Stimulated activated naive CD4-positive, alpha-beta T cell (primary cell): ENCODE measurements around the gene NPAS4.
"Not testable (repeated sequence)": the region's sequence is repeated elsewhere in the genome, so short reads cannot be mapped to it uniquely, and the experiment has no call there.

Source experiments
- DNase-seq, 6 experiments: peaks; one replicate each; lab custom pipeline; 2025; lab: John Stamatoyannopoulos, UW

The NPAS4 gene

DNA sequence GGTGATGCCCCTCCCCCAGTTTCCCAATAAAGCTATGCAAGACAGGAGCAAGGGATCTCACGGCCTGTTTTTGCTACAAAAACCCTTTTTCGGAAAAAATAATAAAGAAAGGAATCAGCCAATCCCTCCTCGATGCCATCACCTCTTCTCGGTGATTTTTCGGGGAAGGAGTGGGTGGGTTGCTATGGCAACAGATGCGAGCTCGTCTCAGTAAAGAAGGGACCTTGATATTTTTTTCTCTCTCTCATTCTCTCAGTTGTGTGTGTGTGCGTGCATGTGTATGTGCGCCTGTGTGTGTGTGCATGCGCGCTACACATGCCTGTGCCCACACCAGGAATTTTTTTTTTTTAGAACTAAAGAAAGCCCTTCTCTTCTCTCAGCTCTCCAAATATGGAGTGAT, 3.8 kb upstream of the NPAS4 start:
- DNase-seq: no peak

DNA sequence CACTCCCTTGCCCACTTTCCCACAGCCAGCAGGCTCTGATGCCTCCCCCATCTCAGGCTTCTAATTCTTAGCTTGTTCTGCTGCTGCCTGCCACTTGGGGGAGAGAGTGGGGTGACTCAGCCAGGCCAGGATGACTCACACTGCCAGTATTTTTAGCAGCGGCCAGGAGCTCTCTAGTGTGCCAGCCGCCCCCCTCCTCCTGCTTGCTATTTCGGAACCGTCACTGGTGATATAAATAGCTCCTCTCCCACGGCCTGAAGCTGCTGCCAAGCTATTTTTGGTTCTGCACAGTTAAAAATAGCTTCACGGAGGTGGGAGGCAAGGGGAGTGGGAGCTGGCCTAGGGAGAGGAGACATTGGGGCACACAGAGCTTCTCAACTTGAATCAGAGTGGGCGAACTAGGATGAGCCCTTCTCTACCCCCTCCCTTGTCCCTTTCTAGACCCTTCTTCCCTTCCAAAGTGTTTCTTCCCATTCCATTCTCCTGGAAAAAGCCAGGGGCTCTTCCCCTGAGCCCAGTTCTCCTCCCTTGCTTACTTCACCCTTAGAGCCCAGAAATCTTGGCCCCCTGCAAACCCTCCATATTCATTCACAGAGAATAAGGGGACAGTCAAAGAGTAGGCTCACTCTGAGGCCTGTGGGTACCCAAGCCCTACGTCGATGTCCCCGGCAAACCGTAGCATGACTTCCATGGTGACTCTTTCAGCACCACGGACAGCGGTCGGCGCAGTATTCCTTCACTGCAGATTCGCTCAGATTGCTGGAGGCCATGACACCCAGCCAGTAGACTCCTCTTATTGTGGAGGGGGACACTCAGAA, 2.5 kb upstream of the NPAS4 start:
- peak in 5 of 6 experiments; percentile 27 to 43 (median 37) for DNase-seq

DNA sequence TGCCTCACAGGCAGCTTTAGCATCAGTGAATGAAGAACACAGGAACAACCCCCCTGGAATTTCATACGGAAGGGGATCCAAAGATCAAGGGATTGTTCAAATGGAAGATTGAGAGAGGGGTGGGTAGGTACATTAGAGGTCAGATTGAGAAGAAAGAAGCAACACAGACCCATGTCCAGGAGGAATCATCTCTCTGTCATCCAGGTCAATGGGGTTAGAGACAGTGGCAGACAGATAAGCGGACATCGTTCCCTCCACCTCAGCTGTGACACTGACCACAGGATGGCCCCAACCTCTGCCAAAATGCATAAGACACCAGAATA, 1.9 kb upstream of the NPAS4 start:
- no peak for DNase-seq

DNA sequence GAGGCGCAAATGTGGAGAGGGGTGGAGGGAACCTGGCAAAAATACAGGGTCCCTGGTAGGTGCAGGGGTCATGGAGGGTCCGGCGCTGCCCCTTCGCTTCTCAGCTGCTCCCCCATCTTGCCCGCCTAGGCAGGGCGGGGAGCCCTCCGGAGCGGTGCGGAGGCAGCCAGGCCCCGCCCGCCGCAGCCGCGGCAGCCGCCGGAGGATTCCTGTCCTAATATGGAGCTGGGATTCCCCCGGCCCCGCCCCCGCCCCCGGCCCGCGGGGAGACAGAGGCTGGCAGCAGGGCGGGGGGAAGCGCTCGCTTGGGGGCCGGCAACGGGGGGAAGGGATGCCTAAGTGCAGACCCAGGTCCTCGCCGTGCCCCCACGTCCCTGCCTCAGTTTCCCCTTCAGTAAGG, 1.0 kb upstream of the NPAS4 start:
- DNase-seq: no peak

DNA sequence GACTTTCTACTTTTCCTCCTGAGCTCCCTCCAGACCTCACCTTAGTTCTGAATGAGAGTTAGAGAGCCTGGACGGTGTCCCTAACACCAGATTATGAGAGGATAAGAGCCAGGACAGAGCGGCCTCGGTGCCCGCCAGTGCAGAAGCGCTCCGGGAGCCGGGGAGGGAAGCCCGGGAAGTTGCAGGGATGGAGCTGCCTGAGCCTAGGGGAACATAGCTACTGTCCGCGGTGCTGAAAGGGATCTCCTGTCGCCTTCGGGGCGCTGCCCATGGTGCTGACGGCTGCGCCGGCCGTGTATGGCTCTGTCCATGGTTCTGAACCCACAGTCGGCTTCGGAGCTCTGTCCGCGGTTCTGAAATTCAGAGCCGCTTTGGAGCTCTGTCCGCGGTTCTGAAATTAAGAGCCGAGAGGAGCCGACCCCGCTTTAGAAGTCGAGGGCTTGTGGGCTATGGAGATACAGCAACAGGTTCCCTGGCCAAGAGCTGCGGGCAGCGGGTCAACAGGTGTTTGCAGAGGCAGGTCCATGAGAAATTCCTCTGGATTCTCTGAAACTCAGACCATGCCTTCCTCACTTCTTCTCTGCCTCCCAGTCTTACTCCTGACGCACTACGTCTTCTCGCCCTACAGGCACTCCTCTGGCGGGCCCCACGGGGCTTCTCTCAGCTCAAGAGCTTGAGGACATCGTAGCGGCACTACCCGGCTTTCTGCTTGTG, 814 bp downstream of the NPAS4 start:
- peak; percentile 77 to 95 (median 89) for DNase-seq

DNA sequence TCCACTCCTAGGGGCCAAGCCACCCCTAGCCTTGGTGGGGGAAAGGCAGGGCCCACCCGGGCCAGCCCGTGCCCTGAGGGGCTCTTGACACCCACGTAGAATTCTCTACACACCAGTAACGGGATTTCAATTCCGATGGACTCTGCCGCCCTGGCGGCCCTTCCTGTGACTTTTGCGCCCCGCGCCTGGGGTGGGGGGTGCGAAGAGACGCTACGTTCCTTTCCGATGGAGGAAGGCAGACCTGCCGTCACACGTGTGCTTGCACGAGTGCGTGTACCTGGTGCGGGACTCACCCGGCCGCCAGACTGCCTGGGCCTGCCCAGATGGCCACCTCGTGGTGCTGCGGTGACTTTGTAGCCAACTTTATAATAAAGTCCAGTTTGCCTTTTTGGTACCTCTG, 5.5 kb downstream of the NPAS4 start:
- no peak for DNase-seq

DNA sequence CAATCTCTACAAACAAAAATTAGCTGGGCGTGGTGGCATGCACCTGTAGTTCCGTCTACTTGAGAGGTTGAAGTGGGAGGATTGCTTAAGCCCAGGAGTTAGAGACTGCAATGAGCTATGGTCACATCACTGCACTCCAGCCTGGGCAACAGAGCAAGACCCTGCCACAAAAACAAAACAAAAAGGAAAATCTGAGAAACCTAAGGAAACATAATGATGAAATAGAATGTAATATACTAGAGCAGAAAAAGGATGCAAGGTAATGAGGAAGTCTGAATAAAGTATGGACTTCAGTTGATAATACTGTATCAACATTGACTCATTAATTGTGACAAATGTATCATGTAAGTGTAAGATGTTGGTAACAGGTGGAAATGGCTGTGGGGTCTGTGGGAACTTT, 8.1 kb downstream of the NPAS4 start:
- no peak for DNase-seq

DNA sequence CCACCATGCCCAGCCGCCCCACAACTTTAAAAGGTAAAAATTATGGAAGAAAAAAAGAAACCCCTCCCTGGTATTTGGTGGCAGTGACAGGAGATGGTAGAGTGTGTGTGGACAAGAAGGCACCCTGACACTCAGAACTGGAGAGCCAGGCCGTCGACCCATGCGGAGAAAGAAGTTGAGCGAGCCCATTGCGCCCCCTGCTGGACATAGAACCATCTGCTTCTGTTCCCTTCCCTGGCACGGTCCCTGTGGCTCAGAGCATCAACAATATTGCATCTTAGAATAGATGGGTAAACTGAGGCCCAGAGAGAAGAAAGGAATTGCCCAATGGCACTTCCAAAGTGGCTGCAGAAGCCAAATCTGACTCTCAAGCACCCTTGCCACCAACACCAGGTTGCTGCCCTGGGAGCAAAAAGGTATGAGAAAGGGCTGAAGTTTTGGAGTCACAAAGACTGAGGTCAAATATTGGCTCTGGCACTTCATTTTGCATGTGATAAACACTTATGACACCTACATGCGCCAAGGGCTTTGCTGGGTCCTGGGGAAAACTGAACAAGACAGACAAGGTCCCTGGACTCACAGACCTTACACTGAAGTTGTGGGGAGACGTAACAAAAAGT, 9.3 kb downstream of the NPAS4 start:
- peak; percentile 13 to 62 (median 54) for DNase-seq

DNA sequence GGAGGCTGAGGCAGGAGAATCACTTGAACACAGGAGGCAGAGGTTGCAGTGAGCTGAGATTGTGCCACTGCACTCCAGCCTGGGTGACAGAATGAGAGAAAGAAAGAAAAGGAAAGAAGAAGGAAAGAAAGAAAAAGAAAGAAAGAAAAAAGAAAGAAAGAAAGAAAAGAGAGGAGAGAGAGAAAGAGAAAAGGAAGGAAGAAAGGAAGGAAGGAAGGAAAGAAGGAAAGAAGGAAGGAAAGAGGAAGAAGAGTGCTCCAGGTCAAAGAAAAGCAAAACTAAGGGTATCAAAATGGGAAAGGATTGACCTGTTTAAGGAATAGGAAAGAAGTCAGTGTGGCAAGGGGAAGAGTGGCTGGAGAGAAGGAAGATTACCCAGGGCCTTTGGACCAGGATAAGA, 10.5 kb downstream of the NPAS4 start:
- DNase-seq: not testable (repeated sequence)

DNA sequence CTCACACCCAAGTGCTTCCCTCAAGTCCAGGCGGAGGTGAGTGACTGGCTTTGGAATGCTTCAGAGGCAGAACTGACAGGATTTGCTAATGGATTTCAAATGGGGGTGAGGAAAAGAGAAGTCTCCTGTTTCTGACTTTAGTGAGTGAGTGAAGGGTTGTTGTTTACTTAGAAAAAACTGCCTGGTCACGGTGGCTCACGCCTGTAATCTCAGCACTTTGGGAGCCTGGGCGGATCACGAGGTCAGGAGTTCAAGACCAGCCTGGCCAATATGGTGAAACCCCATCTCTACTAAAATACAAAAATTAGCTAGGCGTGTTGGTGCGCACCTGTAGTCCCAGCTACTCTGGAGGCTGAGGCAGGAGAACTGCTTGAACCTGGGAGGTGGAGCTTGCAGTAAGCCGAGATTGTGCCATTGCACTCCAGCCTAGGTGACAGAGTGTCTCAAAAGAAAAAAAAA, 11.1 kb downstream of the NPAS4 start:
- not testable (repeated sequence) for DNase-seq

DNA sequence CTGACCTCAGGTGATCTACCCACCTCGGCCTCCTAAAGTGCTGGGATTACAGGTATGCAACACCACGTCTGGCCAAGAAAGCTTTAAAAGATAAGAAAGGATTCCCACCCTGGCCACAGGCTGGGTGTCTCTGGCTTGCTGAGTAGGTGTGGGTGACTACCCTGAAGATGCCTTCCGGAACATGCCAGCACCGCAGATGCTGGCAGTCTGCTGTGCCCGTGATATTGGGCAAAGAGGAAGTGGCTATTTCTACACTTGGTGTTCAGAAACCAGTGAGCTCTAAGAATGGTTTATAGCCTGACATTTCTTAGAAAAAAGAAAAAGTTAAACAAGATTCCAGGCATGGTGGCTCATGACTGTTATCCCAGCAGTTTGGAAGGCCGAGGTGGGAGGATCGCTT, 11.8 kb downstream of the NPAS4 start:
- no peak for DNase-seq

DNA sequence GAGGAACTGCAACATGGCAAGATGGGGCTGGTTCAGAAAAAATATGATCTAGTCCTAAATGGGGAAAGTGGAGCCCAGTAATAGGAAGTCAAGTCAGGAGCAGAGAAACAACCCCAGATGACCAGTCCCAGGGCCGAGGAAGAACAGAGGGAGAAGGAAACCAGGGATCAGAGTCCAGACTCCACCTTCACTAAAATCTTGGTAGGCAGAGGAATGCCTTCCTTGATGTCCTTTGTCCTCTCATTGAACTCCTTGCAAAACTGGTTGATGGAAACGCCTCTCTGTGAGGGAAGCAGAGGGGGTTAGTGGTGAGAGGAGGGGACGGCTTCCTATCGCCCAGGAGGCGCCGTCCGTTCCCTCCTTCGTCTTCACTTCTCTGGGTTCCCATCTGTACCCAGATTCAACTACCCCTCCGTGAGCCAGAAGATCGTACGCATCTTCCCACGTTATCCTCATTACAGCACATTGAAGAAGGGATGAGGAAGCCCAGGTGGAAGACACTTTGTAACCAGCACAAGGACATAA, 17.2 kb downstream of the NPAS4 start:
- no peak for DNase-seq

DNA sequence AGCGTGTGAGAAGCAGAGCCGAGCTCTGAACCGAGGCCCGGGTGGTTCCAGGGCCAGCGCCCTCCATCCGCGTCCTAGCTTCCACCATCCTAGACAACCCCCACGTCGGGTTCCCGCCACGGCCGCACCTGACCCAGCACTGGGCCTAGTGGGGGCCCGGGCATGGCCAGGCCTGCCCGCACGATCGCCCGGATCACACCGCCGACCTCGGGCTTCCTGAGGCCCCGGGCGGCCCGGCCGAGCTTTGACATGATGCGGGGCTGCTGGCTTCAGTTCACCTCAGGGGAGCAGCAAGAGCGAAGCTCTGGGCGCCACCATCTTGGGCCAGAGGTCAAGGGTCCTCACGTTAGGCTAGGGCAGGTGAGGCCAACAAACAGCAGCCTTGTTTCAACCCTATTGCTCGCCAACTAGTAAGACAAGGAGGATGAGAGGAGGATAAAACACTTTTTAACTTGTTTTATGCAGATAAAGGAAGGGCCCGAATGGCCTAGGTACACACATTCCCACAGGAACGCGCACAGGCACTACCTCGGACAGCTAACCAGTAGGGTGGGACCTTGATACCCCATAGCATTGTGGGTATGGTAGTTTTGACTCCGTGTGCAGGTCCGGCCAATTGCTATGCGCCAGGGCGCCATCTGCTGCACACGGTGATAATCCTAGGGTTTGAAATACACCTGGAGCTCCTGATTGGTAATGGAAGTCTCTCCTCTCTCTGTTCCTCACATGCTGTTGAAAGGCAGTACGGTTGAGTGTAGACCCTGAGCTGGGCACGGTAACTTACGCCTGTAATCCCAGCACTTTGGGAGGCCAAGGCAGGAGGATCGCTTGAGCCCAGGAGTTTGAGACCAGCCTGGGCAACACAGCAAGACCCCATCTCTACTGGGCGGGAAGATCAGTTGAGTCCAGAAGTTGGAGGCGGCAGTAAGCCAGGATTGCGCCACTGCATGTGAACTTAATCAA, 17.9 kb downstream of the NPAS4 start, which contains the start of gene MRPL11:
Gene MRPL11, minus strand, starts transcription at position 345 of the 963 bp plus-strand sequence. Its CDS starts 94 bp downstream, at position 251.
- DNase-seq: peak; percentile 74 to 92 (median 86)

DNA sequence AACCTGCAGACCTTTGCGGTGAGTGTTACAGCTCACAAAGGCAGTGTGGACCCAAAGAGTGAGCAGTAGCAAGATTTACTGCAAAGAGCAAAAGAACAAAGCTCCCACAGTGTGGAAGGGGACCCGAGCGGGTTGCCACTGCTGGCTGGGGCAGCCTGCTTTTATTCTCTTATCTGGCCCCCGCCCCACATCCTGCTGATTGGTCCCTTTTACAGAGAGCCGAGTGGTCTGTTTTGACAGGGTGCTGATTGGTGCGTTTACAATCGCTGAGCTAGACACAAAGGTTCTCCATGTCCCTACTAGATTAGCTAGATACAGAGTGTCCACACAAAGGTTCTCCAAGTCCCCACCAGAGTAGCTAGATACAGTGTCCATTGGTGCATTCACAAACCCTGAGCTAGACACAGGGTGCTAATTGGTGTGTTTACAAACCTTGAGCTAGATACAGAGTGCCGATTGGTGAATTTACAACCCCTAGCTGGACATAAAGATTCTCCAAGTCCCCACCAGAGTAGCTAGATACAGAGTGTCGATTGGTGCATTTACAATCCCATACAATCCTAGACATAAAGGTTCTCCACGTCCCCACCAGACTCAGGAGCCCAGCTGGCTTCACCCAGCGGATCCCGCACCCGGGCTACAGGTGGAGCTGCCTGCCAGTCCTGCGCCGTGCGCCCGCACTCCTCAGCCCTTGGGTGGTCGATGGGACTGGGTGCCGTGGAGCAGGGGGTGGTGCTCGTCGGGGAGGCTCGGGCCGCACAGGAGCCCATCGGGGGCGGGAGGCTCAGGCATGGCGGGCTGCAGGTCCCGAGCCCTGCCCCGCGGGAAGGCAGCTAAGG, 19.5 kb downstream of the NPAS4 start:
- not testable (repeated sequence) for DNase-seq

DNA sequence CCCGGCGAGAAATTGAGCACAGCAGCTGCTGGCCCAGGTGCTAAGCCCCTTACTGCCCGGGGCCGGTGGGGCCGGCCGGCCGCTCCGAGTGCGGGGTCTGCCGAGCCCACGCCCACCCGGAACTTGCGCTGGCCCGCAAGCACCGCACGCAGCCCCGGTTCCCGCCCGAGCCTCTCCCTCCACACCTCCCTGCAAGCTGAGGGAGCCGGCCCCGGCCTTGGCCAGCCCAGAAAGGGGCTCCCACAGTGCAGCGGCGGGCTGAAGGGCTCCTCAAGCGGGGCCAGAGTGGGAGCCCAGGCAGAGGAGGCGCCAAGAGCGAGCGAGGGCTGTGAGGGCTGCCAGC, 20.1 kb downstream of the NPAS4 start:
- not testable (repeated sequence) for DNase-seq

DNA sequence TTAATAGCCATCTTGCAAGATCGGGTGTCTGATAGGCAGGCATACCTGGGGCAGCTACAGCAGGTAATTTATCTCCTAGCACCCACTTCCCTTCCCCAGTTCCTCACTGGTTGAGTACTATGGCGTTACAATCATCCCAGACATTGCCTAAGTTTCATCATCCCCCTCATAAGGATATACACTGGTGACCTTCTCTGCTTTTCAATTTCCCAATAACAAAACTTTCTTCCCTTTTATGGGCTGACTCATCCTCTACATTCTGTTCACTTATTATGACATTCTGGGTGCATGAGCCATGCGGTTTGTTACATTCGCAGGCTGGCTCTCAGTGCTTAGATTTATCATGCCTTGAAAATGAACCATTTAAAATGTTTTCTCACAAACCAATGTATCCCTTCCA, 22.8 kb downstream of the NPAS4 start:
- DNase-seq: no peak

DNA sequence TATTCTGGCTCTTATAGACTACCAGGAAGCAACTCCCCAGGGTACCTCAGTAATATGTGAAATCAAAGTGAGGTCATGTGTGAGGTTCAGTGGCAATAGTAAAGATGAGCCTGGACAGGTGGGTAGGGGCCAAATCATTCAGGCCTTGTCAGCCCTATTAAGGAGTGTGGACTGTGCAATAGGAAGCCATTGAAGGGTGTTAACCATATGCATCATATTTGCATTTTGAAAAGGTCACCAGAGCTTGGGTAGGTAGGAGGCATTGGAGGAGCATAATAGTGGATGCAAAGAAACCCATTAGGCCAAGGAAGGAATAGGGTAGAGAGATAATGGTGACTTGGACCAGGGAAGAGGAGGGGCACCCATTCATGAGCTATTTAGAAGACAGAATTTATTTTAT, 26.2 kb downstream of the NPAS4 start:
- no peak for DNase-seq

DNA sequence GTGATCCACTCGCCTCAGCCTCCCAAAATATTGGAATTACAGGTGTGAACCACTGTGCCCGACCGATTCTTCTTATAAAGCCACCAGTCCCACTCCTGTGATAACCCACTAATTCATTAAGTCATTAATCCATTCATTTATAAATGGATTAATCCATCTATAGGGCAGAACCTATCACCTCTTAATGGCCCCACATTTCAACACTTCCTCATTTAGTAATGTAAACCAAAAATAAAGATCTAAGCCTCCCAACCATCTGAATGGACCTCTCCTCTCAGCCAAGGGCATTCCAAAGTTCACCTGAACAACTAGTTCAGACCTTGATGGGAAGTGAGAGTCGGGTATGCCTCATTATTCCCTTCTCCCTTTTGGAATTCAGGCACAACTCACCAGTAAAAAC, 27.7 kb downstream of the NPAS4 start:
- no peak for DNase-seq

DNA sequence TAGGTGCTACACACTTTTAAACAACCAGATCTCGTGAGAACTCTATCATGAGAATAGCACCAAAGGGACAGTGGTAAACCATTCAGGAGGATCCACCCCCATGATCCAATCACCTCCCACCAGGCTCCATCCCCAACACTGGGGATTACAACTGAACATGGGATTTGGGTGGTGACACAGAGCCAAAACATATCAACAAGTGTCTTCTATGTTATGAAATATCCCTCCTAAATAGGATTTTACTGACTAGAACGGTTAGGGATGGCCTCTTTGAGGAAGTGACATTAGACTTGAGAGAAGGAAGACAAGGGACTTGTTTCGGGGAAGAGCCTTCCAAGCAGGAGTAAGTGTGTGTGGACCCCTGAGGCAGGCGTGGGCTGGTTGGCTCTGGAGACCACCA, 29.7 kb downstream of the NPAS4 start:
- DNase-seq: no peak

DNA sequence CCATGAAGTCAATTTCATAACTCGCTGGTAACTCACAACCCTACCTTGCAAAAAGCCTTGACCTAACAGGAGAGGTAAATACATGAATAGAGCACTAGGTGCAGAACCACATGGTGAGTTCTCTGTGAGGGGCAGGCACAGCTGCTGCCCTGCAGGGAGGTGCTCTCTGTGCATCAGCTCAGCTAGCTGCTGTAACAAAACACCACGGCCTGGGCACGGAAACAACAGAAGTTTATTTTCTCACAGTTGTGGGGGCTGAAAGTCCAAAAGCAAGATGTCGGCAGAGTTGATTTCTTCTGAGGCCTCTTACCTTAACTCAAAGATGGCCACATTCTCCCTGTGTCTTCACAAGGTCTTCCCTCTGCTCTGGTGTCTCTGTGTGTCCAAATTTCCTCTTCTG, 30.8 kb downstream of the NPAS4 start:
- no peak for DNase-seq

DNA sequence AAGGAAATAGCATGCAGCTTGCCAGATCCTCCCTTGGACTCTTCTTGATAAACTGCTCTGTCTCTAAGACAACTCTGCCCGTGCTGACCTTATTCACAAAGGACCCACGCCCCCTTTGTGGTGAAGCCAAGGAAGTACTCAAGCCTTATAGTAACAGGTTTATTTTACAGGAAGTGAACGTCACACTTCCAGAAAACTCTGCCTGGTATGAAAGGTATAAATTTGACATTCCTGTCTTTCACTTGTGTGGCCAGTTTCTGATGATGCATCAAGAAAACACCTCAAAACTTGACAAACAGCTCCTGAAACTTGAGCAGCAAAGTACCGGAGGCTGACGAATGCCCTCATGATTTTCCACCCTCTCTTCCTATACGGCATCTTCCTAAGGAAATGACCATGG, 33.4 kb downstream of the NPAS4 start:
- no peak for DNase-seq
